Ramos (cell line): Measurements from ENCODE around the gene BICC1.

Experiments used
- in situ Hi-C: fragments of 300-500 bp; cut with MboI; formaldehyde crosslinking; loops from one replicate; pipeline ENCODE4 v1.14.3; 2022; ENCODE audit warnings: low sequenced_read_pairs; ENCODE audit not compliant: unreplicated experiment

Gene BICC1

GRCh38 chr10:58868736-58869435 lies 356.2 kb downstream of the BICC1 start:
- in situ Hi-C loops: no loop called here

- in situ Hi-C loops: no loop called here
Measured at GRCh38 chr10:58870070-58870469, 357.4 kb downstream of the BICC1 start.

- in situ Hi-C loops: no loop called here
Measured at GRCh38 chr10:58873161-58873560, 360.5 kb downstream of the BICC1 start.
